Measurements from ENCODE around the gene SLC10A7. TPM values are rescaled to one million over a fixed set of nuclear protein-coding genes. Genes with fewer than 3 reads are reported as not detected.

Gene SLC10A7
- polyA plus RNA-seq (ENCODE audit: insufficient read length in 4 of 4) = 10 to 100 TPM; 12.9 to 16.5 (median 14.9) TPM

GRCh38 chr4:146521541-146522097, at the start of gene SLC10A7:
Gene SLC10A7 (minus strand): TSS chr4:146521940. CDS start chr4:146521717, 223 bp downstream.
- DNase-seq (ENCODE audit: low read depth in 4 of 4, low spot score in 2 of 4) = peak; percentile 63 to 81 (median 72)

- no peak for DNase-seq (ENCODE audit: low read depth in 4 of 4, low spot score in 2 of 4)
Observed at GRCh38 chr4:146567396-146567795, 45.7 kb upstream of the SLC10A7 start.

- DNase-seq (ENCODE audit: low read depth in 4 of 4, low spot score in 2 of 4) = no peak
Observed at GRCh38 chr4:146564492-146564891, 42.8 kb upstream of the SLC10A7 start.

- no peak for DNase-seq (ENCODE audit: low read depth in 4 of 4, low spot score in 2 of 4)
Observed at GRCh38 chr4:146550161-146550560, 28.4 kb upstream of the SLC10A7 start.

- DNase-seq (ENCODE audit: low read depth in 4 of 4, low spot score in 2 of 4) = no peak
Observed at GRCh38 chr4:146548443-146548842, 26.7 kb upstream of the SLC10A7 start.

- no peak for DNase-seq (ENCODE audit: low read depth in 4 of 4, low spot score in 2 of 4)
Observed at GRCh38 chr4:146545102-146545501, 23.4 kb upstream of the SLC10A7 start.

- no peak for DNase-seq (ENCODE audit: low read depth in 4 of 4, low spot score in 2 of 4)
Observed at GRCh38 chr4:146534178-146534577, 12.4 kb upstream of the SLC10A7 start.

- no peak for DNase-seq (ENCODE audit: low read depth in 4 of 4, low spot score in 2 of 4)
Observed at GRCh38 chr4:146525754-146526153, 4.0 kb upstream of the SLC10A7 start.

- DNase-seq (ENCODE audit: low read depth in 4 of 4, low spot score in 2 of 4) = no peak
Observed at GRCh38 chr4:146524663-146525062, 2.9 kb upstream of the SLC10A7 start.

GRCh38 chr4:146522869-146523205, 1.1 kb upstream of the SLC10A7 start:
- DNase-seq (ENCODE audit: low read depth in 4 of 4, low spot score in 2 of 4) = peak in 2 of 4 donors; percentile 5 to 21

GRCh38 chr4:146522098-146522868, 543 bp upstream of the SLC10A7 start:
- DNase-seq (ENCODE audit: low read depth in 4 of 4, low spot score in 2 of 4) = peak; percentile 74 to 82 (median 80)

GRCh38 chr4:146520896-146521540, 722 bp downstream of the SLC10A7 start:
- DNase-seq (ENCODE audit: low read depth in 4 of 4, low spot score in 2 of 4) = peak; percentile 41 to 60 (median 44)

GRCh38 chr4:146514651-146515357, 6.9 kb downstream of the SLC10A7 start:
- no peak for DNase-seq (ENCODE audit: low read depth in 4 of 4, low spot score in 2 of 4)

GRCh38 chr4:146513548-146513947, 8.2 kb downstream of the SLC10A7 start:
- DNase-seq (ENCODE audit: low read depth in 4 of 4, low spot score in 2 of 4) = no peak

- DNase-seq (ENCODE audit: low read depth in 4 of 4, low spot score in 2 of 4) = no peak
Observed at GRCh38 chr4:146511381-146511780, 10.4 kb downstream of the SLC10A7 start.

GRCh38 chr4:146510942-146511341, 10.8 kb downstream of the SLC10A7 start:
- no peak for DNase-seq (ENCODE audit: low read depth in 4 of 4, low spot score in 2 of 4)

GRCh38 chr4:146508229-146508939, 13.4 kb downstream of the SLC10A7 start:
- no peak for DNase-seq (ENCODE audit: low read depth in 4 of 4, low spot score in 2 of 4)

GRCh38 chr4:146507632-146508031, 14.1 kb downstream of the SLC10A7 start:
- DNase-seq (ENCODE audit: low read depth in 4 of 4, low spot score in 2 of 4) = no peak

GRCh38 chr4:146506272-146506671, 15.5 kb downstream of the SLC10A7 start:
- DNase-seq (ENCODE audit: low read depth in 4 of 4, low spot score in 2 of 4) = no peak

GRCh38 chr4:146500216-146500615, 21.5 kb downstream of the SLC10A7 start:
- DNase-seq (ENCODE audit: low read depth in 4 of 4, low spot score in 2 of 4) = no peak
